GM18867 (cell line): Measurements from ENCODE around the gene TGM6.

ENCODE experiments used
- ATAC-seq: cut with Tn5 transposase; IDR thresholded peaks from one replicate; pipeline ENCODE4 v1.9.1; 2021; ENCODE audit warnings: mild to moderate bottlenecking, moderate library complexity; ENCODE audit not compliant: unreplicated experiment

TGM6 gene

GRCh38 chr20:2480381-2480780, 99.7 kb downstream of the TGM6 start:
- ATAC-seq = no peak
